DMS114 treated with DMSO at 0.1 percent for 48 hours (cell line): ENCODE data around the gene TRAF3IP1.
"Not testable (repeated sequence)": the region's sequence is repeated elsewhere in the genome, so short reads cannot be mapped to it uniquely, and the experiment has no call there.

ENCODE experiments used
- DNase-seq: peaks from one replicate; lab custom pipeline; 2025; ENCODE audit not compliant: unreplicated experiment; lab: John Stamatoyannopoulos, UW

Gene TRAF3IP1

DNA sequence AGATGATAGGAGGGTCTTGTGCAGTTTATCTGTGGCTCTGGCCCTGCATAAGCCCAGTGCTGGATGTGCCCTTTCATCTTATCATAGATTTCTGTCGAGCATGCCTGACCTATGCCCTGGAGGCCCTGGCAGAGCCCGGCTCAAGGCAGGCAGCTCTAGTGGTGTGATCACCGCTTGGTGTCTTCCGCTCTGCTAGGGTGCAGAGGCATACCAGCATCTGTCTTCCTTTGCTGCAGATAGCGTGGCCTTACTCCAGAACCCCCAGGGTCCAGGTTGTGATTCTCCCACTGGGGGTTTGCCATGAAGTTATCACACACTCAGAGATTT, 13.7 kb upstream of the TRAF3IP1 start:
- DNase-seq: no peak

DNA sequence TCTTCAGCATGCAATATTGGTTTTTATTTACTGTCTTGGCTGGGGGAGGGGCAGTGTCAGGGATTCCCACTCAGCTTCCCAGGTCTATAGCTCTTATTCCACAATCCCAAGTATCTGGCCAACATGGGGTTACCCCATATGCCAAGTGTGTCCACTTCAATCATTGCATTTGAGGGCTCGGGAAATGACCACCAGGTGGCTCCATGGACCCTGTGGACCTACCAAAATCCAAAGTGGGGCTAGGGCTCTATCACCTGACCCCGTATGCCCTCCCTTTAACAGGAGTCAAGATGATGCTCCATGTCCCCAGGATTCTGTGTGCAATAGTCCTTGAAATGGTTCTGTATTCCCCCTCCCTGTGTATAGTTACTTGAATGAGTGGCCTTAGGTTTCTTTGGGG, 12.1 kb upstream of the TRAF3IP1 start:
- DNase-seq: no peak

DNA sequence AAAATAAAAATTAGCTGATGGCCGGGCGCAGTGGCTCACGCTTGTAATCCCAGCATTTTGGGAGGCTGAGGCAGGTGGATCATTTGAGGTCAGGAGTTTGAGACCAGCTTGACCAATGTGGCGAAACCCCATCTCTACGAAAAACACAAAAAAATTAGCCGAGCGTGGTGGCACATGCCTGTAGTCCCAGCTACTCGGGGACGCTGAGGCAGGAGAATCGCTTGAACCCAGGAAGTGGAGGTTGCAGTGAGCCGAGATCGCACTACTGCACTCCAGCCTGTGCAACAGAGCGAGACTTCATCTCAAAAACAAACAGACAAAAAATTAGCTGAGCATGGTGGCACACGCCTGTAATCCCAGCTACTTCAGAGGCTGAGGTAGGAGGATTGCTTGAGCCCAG, 9.6 kb upstream of the TRAF3IP1 start:
- not testable (repeated sequence) for DNase-seq

DNA sequence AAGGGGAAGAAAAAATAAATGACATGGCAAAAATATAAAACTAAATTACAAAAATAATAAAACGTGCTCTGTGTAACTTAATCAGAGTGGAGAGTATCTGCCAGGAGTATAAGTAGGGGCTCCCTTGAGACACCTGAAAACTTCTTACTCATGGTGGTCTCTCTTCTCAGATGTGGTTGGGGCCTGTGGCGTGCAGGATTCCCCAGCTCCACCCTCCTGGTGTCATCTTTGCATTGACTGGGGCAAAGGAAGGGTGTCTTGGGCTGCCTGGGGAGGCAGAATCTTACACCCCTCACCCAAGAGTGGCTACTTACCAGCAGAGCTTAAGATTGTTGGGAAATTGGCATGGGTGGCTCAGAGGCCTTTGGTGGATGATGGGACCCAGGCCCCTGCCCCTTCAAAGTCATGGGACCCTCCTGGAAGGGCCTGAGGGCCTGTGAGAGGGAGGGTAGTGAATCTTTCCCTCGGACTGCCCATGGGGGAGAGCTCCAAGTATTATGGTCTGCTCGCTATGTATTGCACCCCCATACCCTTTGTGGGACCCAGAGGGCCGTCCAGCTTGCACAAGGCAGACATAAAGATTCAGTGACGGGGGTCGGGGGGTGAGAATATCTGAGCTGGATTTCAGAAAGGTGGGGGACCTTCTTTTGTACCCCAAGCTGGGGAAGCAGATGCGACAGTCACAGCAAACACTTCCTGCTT, 6.9 kb upstream of the TRAF3IP1 start:
- DNase-seq: no peak

DNA sequence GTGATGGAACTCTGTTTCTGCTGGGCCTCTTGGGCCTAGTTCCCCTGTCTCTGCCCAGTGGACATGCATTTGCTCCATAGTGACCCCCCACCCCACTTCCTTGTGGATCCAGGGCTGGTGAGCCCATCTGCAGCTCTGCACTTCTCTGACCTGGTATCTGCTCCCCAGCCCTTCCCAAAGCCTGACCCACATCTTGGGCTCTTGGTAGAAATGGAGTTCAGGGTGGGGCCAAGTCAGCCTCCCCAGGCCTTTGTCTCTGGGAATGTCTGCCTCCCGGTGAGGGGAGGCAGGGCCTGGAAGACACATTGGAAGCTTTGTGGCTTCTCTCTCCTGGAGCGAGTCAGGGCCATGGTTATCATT, 6.3 kb upstream of the TRAF3IP1 start:
- DNase-seq: no peak

DNA sequence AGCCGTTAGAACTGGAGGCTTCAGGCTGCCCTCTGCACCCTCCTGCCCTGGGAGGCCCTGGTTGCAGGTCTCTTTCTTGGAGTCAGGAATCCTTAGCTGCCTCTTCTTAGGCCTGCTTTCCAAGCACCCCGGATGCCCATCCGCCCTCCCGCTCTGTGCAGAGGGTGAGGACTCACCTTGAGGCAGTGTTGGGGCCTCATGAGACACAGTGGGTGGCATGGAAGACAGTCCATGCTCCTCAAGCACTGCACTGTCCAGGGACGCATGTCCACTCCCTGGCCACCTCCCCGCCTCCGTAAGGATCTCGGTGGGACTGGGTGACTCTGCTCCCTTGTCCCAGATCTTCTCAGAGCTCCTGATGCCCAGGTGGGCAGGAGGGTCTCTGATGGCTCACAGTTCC, 5.7 kb upstream of the TRAF3IP1 start:
- no peak for DNase-seq

DNA sequence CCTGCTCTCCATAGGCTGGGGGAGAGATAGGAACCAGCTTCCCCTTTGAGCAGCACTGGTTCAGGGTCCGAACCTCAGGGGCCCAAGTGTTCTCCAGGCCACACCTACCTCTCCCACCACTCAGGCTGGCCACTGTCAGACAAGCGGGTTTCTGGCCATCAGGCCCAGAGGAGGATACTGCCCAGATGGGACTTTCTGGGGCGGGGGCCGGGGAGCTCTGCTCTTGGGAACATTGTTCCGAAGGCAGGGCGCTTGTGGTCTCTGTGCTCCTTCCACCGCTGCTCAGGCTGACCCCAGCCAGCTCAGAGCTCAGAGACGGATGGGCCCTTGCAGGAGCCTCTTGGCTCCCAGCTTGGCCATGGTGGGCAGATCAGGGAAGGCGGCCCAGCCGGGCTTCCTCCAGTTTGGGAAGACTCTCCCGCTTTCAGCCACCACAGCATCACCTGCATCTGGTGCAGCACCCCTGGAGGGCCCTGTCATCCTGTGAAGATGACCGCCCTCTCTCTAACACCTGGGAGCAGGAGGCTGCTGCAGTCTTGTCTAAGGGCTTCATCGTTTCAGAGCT, 5.2 kb upstream of the TRAF3IP1 start:
- no peak for DNase-seq

DNA sequence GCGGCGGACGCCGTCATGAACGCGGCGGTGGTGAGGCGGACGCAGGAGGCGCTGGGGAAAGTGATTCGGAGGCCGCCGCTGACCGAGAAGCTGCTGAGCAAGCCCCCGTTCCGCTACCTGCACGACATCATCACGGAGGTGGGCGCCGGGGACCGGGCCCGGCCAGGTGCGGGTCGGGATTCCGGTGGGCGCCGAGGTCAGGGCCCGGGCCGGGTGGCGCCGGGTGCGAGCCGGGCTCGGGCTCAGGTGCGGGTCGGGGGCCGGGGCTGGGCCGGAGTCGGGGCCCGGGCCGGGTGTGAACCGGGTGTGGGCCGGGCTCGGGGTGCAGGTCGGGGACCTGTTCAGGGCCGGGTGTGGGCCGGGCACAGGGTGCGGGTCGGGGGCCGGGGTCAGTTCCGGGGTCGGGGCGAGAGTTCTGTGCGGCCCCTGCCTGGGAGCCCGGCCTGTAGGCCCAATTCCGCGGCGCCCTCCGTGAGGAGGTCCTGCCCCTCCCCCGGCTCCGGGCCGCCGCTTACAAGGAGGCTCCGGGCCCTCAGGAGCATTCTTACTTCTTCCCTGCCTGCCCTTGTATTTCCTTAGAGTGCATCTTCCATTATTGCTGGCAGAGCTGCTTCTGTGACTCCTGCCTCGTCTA, 447 bp downstream of the TRAF3IP1 start:
- no peak for DNase-seq

DNA sequence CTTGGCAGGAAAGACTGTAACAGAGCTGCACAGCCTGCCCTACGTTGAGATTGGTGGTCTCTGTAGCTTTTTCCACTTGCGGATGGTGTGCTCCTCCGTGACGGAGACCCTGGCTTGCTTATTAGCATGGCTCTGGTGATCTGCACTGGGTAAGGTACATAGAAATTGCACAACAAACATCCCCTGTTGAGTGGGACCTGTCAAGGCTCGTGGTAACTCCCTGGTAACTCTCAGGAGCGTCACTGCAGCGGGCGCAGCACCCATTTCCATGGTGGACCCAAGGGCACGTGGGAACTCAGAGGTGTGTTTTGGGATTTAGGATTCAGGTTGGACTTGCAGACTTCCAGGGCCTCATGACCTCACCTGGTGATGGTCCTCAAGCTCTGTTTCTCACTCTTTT, 1.1 kb downstream of the TRAF3IP1 start:
- DNase-seq: no peak

DNA sequence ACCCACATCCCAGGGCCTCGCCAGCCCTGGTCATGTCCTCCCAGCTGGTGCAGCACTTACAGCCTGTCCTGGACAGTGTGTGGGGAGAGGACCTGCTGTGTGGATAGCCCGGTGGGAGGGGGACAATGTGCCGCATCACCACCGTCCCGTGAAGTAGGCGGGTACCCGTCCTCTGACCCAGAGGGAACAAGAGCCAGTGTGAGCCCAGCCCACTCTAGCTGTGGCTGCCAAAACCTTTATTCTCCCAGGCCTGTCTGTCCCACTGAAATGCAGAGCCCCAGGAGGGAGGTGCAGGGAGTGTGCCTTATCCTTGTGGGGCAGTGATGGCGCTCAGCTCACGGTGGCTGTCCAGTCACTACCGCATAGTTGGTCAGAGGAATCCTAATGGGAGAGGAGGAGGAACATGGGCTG, 1.7 kb downstream of the TRAF3IP1 start:
- no peak for DNase-seq

DNA sequence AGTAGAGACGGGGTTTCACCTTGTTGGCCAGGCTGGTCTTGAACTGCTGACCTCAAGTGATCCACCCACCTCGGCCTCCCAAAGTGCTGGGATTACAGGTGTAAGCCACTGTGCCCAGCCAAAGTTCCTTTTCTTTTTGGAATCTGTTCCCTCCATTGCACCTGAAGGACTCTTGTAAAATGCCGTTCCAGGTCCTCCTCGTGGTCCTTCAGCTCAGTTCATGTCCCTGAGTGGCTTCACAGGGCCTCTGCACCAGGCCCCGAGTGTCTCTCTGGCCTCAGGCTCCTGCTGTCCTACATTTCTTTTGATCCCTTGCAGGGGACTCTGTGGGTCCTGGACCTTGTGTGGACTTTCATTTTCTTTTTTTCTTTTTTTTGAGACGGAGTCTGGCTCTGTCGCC, 3.9 kb downstream of the TRAF3IP1 start:
- DNase-seq: not testable (repeated sequence)

DNA sequence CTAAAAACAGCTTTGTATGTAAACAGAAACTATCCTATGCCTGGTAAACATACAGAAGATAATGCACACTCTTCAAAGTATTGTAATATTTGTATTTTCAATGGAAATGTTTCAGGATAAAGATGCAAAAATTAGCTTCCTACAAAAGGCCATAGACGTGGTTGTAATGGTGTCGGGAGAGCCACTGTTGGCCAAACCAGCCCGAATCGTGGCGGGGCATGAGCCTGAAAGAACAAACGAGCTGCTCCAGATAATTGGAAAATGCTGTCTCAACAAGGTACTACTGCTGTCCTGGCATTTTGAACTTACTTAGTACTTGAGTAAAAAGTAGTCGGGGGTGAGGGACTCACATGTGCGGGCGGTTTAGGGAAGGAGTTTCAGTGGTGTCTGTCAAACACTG, 5.4 kb downstream of the TRAF3IP1 start:
- no peak for DNase-seq

DNA sequence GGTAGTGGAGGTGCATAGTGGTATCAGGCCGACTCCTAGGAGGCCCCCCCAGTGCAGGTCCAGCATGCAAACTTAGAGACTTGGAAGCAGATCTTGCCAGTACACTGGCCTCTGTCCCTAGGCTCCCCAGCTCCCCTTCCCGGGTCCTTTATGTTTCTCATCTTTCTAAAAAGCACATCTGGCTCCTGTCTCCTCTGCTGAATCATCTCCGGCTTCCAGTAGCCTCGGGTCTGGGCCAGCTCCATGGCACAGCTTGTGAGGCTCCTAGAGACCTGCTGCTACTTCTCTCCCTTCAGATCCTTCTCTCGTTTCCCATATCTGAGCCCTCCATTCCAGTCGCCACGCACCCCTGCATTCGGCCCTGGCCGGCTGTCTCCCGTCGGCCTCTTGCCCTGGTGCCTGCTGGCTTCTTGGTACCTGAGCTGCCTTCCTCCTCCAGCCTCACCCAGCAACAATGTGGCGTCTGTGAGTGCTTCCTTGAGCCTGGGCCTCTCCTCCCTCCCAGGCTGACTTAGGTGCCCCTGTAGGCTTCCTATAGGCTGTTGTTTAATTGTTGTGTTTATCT, 6.6 kb downstream of the TRAF3IP1 start:
- DNase-seq: no peak

DNA sequence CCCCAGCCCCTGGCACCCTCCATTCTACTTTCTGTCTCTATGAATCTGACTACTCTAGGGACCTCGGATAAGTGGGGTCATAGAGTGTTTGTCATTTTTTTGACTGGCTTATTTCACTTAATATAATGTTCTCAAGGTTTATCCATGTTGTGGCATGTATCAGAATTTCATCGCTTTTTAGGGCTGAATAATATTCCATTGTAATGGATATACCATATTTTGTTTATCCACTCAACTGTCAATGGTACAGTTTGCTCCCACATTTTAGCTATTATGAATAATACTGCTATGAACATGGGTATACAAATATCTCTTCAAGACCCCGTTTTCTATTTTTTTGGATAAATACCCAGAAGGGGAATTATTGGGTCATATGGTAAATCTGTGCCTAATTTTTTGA, 7.4 kb downstream of the TRAF3IP1 start:
- no peak for DNase-seq

DNA sequence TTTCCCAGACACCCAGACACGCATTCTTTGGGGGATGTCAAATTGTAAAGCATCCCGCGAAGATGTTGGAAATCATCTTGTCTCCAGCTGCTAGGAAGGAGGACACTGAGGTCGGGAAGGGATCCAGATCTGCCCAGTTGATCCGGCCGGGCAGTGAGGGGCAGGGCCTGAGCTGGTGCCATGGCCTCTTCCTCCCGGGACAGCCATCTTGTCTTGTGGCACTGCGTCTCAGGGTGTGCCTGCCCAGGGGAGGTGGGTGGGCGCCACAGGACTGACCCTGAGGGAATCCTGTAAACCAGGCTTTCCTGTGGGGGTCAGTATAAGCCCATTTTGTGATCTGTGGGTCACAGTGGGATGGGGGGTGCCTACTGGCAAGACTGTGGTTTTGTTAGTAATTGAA, 10.1 kb downstream of the TRAF3IP1 start:
- DNase-seq: no peak

DNA sequence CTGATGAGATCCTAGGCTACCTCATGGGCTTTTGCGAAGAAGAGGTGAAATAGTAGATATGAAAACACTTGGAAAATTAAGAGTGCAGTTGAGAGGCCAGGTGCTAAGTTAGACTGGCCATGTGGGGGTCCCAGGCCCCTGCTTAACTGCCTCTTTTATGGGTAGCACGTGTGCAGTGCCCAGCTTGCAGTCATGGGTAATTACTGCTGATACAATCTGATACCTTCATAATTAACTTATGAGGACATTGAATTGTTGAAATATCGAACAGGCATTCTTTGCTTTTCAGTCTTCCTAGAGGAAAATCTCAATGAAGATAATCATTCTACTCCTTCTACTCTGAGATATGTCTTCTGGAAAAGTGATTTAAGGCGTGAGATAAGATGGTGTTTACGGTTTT, 11.6 kb downstream of the TRAF3IP1 start:
- no peak for DNase-seq

DNA sequence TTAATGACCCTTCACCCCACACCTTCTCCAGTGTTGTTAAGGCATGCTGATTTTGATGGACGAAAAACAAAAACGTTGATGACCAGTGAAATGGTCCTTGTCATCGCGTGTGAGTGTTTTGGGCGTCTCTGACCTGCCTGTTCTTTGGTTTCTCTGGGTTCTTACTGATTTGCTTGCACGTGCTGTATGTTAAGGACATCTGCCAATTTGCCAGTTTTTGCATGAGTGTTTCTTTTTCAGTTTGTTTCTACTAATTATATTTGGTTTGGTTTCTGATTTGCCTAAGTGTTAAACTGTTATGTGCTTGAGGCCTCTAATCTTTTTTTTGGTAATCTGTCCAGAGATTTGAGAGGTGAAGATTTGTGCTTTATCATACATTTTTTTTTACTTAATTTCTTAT, 14.6 kb downstream of the TRAF3IP1 start:
- no peak for DNase-seq

DNA sequence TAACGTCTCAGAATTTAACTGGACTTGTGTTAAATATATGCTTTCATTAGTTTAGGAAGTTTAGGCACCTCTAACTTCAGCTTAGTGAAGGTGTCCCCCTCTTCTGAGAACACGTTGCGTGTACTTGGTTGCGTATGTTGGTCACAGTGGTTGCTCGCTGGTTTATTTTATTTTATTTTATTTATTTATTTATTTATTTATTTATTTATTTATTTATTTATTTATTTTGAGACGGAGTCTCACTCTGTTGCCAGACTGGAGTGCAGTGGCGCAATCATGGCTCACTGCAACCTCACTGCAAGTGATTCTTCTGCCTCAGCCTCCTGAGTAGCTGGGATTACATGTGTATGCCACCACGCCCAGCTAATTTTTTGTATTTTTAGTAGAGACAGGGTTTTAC, 15.3 kb downstream of the TRAF3IP1 start:
- not testable (repeated sequence) for DNase-seq

DNA sequence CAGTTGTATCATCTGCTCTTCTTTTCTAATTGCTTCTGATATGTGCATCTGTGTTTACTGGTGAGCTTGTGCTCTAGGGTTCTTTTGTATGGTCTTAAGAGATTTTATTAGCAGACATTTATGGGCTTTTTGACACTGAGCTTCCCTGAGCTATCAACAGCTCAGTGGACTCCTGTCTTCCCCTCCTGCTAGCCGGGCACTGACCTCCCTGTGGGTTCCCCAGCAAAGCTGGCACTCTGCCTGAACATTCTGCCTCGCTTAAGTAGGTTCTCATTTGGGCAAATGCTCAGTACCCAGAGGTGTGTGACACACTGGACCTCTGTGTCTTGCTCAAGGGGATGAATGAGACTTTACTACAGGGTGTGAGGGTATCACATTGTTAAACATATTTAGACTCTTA, 15.8 kb downstream of the TRAF3IP1 start:
- no peak for DNase-seq

DNA sequence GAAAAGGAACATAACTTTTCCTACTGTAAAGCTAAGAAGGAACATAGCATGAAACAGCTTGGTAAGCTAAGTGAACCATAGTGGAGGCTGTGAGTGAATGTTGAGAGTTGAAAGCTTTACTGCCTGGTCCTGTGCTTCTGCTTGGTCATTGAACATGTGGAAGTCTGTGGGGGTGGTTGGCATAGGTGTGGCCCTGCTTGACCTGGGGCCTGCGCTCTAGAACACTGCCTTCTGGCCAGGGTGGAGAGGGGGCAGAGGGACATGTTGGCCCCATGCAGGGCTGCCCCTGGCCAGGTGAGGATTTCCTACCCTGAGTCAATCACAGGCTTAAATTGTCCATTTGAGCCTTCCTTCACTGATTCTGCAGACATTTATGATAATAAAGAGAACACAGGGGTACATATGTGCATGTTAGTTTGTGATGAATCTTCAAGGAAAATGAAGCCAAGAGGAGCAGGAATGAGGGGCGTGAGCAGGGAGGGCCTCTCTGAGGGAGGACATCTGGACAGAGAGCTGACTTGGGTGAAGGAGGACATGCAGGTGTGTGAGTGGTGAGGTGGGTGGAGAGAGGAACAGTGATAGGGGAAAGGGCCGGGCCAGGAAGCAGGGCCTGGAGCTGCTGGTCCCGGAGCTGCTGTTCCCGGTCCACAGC, 16.6 kb downstream of the TRAF3IP1 start:
- no peak for DNase-seq

DNA sequence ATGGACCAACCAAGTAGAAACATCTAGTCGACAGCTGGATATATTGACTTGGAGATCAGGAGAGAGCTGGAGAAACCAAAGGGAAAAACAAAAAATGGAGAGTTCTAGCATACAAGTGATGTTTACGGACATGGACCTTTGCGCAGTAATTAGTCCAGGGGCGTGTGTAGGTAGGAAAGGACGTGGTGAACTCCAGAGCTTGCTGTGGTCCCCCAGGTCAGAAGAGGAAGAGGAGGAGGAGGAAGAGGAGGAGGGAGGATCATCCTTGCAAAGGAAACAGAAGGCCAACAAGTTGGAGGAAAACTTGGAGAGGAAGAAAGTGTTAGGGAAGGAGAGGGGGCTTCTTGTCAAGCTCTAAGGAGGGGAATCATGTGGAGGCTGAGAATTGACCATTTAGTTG, 17.5 kb downstream of the TRAF3IP1 start:
- no peak for DNase-seq
